Neural cell (in vitro differentiated cells): Measurements from ENCODE around the gene MAD1L1. TPM values are rescaled to one million over a fixed set of nuclear protein-coding genes. Genes with fewer than 3 reads are reported as not detected.

Experiments used
- H2AFZ ChIP-seq: fragments of 200-600, 300-800 bp; sonication (generic), shearing (Covaris generic); 2 replicates; pipeline ENCODE4 v1.6.0; 2014; ENCODE audit warnings: low read depth, mild to moderate bottlenecking, antibody characterized with exemption, low read length, moderate library complexity
- H3F3A ChIP-seq: fragments of 200-600 bp; shearing (Covaris generic); 2 replicates; pipeline ENCODE4 v1.6.1; 2016; ENCODE audit warnings: mild to moderate bottlenecking, moderate library complexity, mixed read lengths, antibody characterized with exemption, low read length; ENCODE audit not compliant: insufficient read depth, poor library complexity, severe bottlenecking
- H3K27ac ChIP-seq: fragments of 200-600, 300-800 bp; sonication (generic), shearing (Covaris generic); 2 replicates; pipeline ENCODE4 v1.5.1; 2014; ENCODE audit warnings: mild to moderate bottlenecking, low read length, moderate library complexity
- H3K27me3 ChIP-seq: fragments of 300-800, 200-600 bp; sonication (generic), shearing (Covaris generic); 2 replicates; pipeline ENCODE4 v1.6.0; 2014; ENCODE audit warnings: mild to moderate bottlenecking, low read depth, low read length, moderate library complexity; ENCODE audit not compliant: insufficient read depth
- H3K36me3 ChIP-seq: fragments of 300-800, 200-600 bp; sonication (generic), shearing (Covaris generic); 2 replicates; pipeline ENCODE4 v1.5.1; 2014; ENCODE audit warnings: mild to moderate bottlenecking, antibody characterized with exemption, low read length, moderate library complexity; ENCODE audit not compliant: insufficient read depth
- H3K4me2 ChIP-seq: fragments of 300-800, 200-600 bp; sonication (generic), shearing (Covaris generic); 2 replicates; pipeline ENCODE4 v1.6.0; 2014; ENCODE audit warnings: mild to moderate bottlenecking, low read length
- H3K4me3 ChIP-seq: fragments of 300-800, 200-600 bp; sonication (generic), shearing (Covaris generic); 2 replicates; pipeline ENCODE4 v1.5.1; 2014; ENCODE audit warnings: mild to moderate bottlenecking, low read length, moderate library complexity
- H3K79me2 ChIP-seq: fragments of 200-600 bp; shearing (Covaris generic); replicated peaks from 2 replicates; pipeline ENCODE4 v1.6.0; 2014; ENCODE audit warnings: mild to moderate bottlenecking, low read length, moderate library complexity; ENCODE audit not compliant: insufficient read depth
- H3K9ac ChIP-seq: fragments of 300-800, 200-600 bp; sonication (generic), shearing (Covaris generic); 2 replicates; pipeline ENCODE4 v1.6.1; 2016; ENCODE audit warnings: mild to moderate bottlenecking, low read length, mixed read lengths
- H3K9me2 ChIP-seq: fragments of 200-600 bp; shearing (Covaris generic); 2 replicates; pipeline ENCODE4 v1.6.1; 2016; ENCODE audit warnings: mild to moderate bottlenecking, low read length, mixed read lengths; ENCODE audit not compliant: insufficient read depth
- H3K9me3 ChIP-seq: fragments of 200-600, 300-800 bp; sonication (generic), shearing (Covaris generic); 2 replicates; pipeline ENCODE4 v1.6.1; 2016; ENCODE audit warnings: mild to moderate bottlenecking, mixed run types, low read length, moderate library complexity, mixed read lengths
- H4K20me1 ChIP-seq: fragments of 200-600 bp; shearing (Covaris generic); 2 replicates; pipeline ENCODE4 v1.6.1; 2016; ENCODE audit warnings: mild to moderate bottlenecking, mixed run types; ENCODE audit not compliant: insufficient read depth
- CTCF ChIP-seq: fragments of 450-650 bp; IDR thresholded peaks from 2 replicates; pipeline ENCODE4 v1.5.1; 2014; ENCODE audit warnings: antibody characterized with exemption, mild to moderate bottlenecking, moderate library complexity; ENCODE audit not compliant: poor library complexity, severe bottlenecking
- EP300 ChIP-seq: fragments of 450-650 bp; conservative IDR thresholded peaks from 2 replicates; pipeline ENCODE4 v1.6.1; 2014; ENCODE audit warnings: antibody characterized with exemption, mild to moderate bottlenecking, moderate library complexity; ENCODE audit not compliant: poor library complexity, severe bottlenecking
- EZH2 ChIP-seq: fragments of 200-600, 300-800 bp; shearing (Covaris generic), sonication (generic); IDR thresholded peaks from 2 replicates; pipeline ENCODE4 v1.6.1; 2014; ENCODE audit warnings: antibody characterized with exemption, low read length, borderline replicate concordance, mild to moderate bottlenecking; ENCODE audit not compliant: insufficient read depth, poor library complexity, severe bottlenecking
- MXI1 ChIP-seq: fragments of 450-650 bp; conservative IDR thresholded peaks from 2 replicates; pipeline ENCODE4 v1.6.1; 2014; ENCODE audit warnings: antibody characterized with exemption, mild to moderate bottlenecking; ENCODE audit not compliant: poor library complexity, severe bottlenecking
- POLR2AphosphoS5 ChIP-seq: IDR thresholded peaks from 2 replicates; pipeline ENCODE4 v1.6.1; 2012
- RAD21 ChIP-seq: fragments of 450-650 bp; conservative IDR thresholded peaks from 2 replicates; pipeline ENCODE4 v1.6.1; 2014; ENCODE audit warnings: antibody characterized with exemption, mild to moderate bottlenecking, moderate library complexity
- REST ChIP-seq: IDR thresholded peaks from 2 replicates; pipeline ENCODE4 v1.6.1; 2012; ENCODE audit warnings: borderline replicate concordance
- SMC3 ChIP-seq: fragments of 450-650 bp; conservative IDR thresholded peaks from 2 replicates; pipeline ENCODE4 v1.6.1; 2014; ENCODE audit warnings: antibody characterized with exemption, mild to moderate bottlenecking, moderate library complexity; ENCODE audit not compliant: poor library complexity
- TAF1 ChIP-seq: IDR thresholded peaks from 2 replicates; pipeline ENCODE4 v1.6.1; 2012; ENCODE audit warnings: low read depth
- polyA plus RNA-seq: library from polyadenylated mRNA; depleted of rRNA; stranded (reverse); fragments of >200 nt; gene quantifications from 2 replicates; pipeline ENCODE4 v1.2.3, GENCODE V29; 2014

The MAD1L1 gene
- polyA plus RNA-seq, 1 donor from 2014 or later, result 31.4 TPM

- peak overlapping the region; percentile 76 for H3K27ac ChIP-seq
Measured at GRCh38 chr7:2231992-2232765, 566 bp downstream of the MAD1L1 start.

GRCh38 chr7:2230882-2231281 lies 1.9 kb downstream of the MAD1L1 start:
- no peak overlapping the region for H3K9ac ChIP-seq
- no peaks in the 10 kb centered on the region for H3K9me3 ChIP-seq
- H3F3A ChIP-seq, result no peaks in the 10 kb centered on the region
- H3K4me3 ChIP-seq, result no peak overlapping the region
- H2AFZ ChIP-seq, result no peak overlapping the region
- H3K4me2 ChIP-seq, result no peak overlapping the region
- peaks cover 17% of the 10 kb centered on the region for H3K79me2 ChIP-seq
- H4K20me1 ChIP-seq, result no peaks in the 10 kb centered on the region
- no peaks in the 10 kb centered on the region for H3K36me3 ChIP-seq
- TF ChIP-seq EP300, result no peak
- no peak for TF ChIP-seq REST
- no peak for TF ChIP-seq SMC3
- TF ChIP-seq RAD21, result no peak
- no peak for TF ChIP-seq CTCF
- no peak for TF ChIP-seq TAF1
- TF ChIP-seq POLR2AphosphoS5, result no peak
- no peaks in the 10 kb centered on the region for H3K27me3 ChIP-seq
- no peaks in the 10 kb centered on the region for H3K9me2 ChIP-seq
- no peak overlapping the region for H3K27ac ChIP-seq

More at GRCh38 chr7:2231992-2232765, 566 bp downstream of the MAD1L1 start:
- Histone ChIP-seq H3F3A (no peaks in the 10 kb centered on the region), H4K20me1 (no peaks in the 10 kb centered on the region), H3K4me3 (peak overlapping the region; percentile 99), H3K9me2 (no peaks in the 10 kb centered on the region), H3K9ac (peak overlapping the region; percentile 76), H2AFZ (no peak overlapping the region), H3K36me3 (no peaks in the 10 kb centered on the region), H3K79me2 (peaks cover 17% of the 10 kb centered on the region), H3K27me3 (no peaks in the 10 kb centered on the region), H3K4me2 (peak overlapping the region; percentile 66), H3K9me3 (no peaks in the 10 kb centered on the region)
- TF ChIP-seq EP300 (no peak), MXI1 (no peak), RAD21 (no peak)

- Histone ChIP-seq H3K4me2 (no peak overlapping the region), H3K4me3 (no peak overlapping the region), H3K9me3 (no peaks in the 10 kb centered on the region), H3F3A (no peaks in the 10 kb centered on the region), H2AFZ (no peak overlapping the region), H3K9ac (no peak overlapping the region), H3K9me2 (no peaks in the 10 kb centered on the region), H3K27ac (no peak overlapping the region), H3K27me3 (no peaks in the 10 kb centered on the region), H4K20me1 (no peaks in the 10 kb centered on the region), H3K79me2 (peaks cover 17% of the 10 kb centered on the region), H3K36me3 (no peaks in the 10 kb centered on the region)
- no peak for TF ChIP-seq RAD21
- TF ChIP-seq TAF1, result no peak
- TF ChIP-seq CTCF, result no peak
- no peak for TF ChIP-seq EZH2
- no peak for TF ChIP-seq POLR2AphosphoS5
- TF ChIP-seq REST, result no peak
- no peak for TF ChIP-seq EP300
- TF ChIP-seq SMC3, result no peak
- TF ChIP-seq MXI1, result no peak
Measured at GRCh38 chr7:2230226-2230625, 2.5 kb downstream of the MAD1L1 start.
